ENCODE results near the gene AADACL2. TPM values are rescaled to one million over a fixed set of nuclear protein-coding genes. Genes with fewer than 3 reads are reported as not detected.

AADACL2 gene
- total RNA-seq, 1 donor from 2014 or later, result not detected

DNA sequence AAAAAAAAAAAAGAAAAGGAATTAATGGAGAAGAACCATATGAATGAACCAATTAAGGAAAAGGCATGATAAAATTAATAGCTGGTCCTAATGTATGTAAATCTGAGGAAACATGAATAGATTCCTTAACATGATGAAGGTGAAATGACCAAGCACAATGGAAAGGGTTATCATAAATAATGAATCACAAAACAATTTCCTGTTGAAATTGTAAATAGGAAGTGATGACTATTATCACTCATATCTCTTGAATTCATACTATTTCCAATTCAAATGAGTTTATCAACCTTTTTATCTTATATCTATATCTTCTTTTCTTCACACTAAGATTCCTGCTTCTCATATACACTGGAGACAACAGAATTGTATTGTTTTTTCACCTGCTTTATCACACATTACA lies 32.0 kb downstream of the AADACL2 start:
- TF ChIP-seq, protein P1, sequence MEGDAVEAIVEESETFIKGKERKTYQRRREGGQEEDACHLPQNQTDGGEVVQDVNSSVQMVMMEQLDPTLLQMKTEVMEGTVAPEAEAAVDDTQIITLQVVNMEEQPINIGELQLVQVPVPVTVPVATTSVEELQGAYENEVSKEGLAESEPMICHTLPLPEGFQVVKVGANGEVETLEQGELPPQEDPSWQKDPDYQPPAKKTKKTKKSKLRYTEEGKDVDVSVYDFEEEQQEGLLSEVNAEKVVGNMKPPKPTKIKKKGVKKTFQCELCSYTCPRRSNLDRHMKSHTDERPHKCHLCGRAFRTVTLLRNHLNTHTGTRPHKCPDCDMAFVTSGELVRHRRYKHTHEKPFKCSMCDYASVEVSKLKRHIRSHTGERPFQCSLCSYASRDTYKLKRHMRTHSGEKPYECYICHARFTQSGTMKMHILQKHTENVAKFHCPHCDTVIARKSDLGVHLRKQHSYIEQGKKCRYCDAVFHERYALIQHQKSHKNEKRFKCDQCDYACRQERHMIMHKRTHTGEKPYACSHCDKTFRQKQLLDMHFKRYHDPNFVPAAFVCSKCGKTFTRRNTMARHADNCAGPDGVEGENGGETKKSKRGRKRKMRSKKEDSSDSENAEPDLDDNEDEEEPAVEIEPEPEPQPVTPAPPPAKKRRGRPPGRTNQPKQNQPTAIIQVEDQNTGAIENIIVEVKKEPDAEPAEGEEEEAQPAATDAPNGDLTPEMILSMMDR (IDR thresholded peaks at IDR 0.05; ENCODE audit: borderline replicate concordance), result no peak
- Histone ChIP-seq H3K4me3 (no peak overlapping the region), H3K36me3 (no peaks in the 10 kb centered on the region), H3K27ac (replicated peaks) (no peak overlapping the region), H3K9me3 (replicated peaks) (peaks cover 5% of the 10 kb centered on the region), H3K27me3 (ENCODE audit: low read depth) (no peaks in the 10 kb centered on the region), H3K4me1 (peaks cover 29% of the 10 kb centered on the region)
- intact Hi-C loops (cut with micrococcal nuclease), result no loop called here
- no peak for DNase-seq

DNA sequence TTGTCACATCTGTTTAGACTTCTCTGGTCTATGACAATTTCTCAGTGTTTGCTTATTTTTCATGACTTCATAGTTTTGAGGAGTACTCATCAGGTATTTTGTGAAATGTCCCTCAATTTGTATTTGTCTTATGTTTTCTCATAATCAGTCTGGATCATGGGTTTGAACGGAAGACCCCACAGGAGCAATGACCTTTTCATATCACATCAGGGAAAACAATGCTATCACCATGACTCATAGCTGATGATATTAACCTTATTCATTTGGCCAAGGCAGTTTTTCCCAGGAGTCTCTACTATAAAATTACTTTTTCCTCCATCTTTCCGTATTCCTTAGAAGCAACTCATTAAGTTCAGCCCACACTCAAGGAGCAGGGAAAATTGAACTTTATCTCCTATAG lies 32.7 kb downstream of the AADACL2 start:
- intact Hi-C loops (cut with micrococcal nuclease), result no loop called here
- TF ChIP-seq, protein P1 (IDR thresholded peaks at IDR 0.05; ENCODE audit: borderline replicate concordance), result no peak
- no peaks in the 10 kb centered on the region for H3K27me3 ChIP-seq (ENCODE audit: low read depth)
- H3K4me3 ChIP-seq, result no peak overlapping the region
- H3K9me3 ChIP-seq (replicated peaks), result peaks cover 5% of the 10 kb centered on the region
- no peaks in the 10 kb centered on the region for H3K36me3 ChIP-seq
- H3K27ac ChIP-seq (replicated peaks), result peak overlapping the region; percentile 4
- peaks cover 37% of the 10 kb centered on the region for H3K4me1 ChIP-seq
- no peak for DNase-seq

DNA sequence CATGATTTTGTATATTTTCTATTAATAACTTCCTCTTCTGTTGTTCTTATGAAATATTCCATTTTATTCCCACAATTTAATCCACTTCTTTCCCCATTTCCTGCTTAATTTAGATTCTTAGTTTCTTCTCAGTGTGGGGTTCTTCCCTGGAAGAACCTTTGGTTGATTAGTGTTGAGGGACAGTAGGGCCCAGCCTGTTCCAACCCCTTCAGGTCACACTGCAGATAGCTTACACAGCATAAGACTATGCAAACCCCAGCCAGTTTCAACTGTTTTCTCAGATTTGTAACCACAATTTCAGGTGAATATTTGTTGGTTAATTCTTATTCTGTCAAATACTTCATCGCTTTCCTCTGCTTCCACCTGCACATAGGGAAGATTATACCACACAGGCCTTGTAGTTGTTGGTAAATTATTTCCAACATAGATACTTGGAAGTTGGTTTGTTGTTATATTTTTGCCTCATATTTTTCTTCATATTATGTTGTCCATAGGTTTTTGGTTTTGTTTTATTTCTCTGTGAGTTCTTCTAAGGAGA lies 34.7 kb downstream of the AADACL2 start:
- H3K4me1 ChIP-seq, result peaks cover 56% of the 10 kb centered on the region
- no peaks in the 10 kb centered on the region for H3K36me3 ChIP-seq
- H3K4me3 ChIP-seq, result no peak overlapping the region
- H3K27ac ChIP-seq (replicated peaks), result no peak overlapping the region
- peaks cover 5% of the 10 kb centered on the region for H3K9me3 ChIP-seq (replicated peaks)
- no peaks in the 10 kb centered on the region for H3K27me3 ChIP-seq (ENCODE audit: low read depth)
- TF ChIP-seq, protein P1 (IDR thresholded peaks at IDR 0.05; ENCODE audit: borderline replicate concordance), result no peak
- intact Hi-C loops (cut with micrococcal nuclease), result no loop called here
- DNase-seq, result no peak

DNA sequence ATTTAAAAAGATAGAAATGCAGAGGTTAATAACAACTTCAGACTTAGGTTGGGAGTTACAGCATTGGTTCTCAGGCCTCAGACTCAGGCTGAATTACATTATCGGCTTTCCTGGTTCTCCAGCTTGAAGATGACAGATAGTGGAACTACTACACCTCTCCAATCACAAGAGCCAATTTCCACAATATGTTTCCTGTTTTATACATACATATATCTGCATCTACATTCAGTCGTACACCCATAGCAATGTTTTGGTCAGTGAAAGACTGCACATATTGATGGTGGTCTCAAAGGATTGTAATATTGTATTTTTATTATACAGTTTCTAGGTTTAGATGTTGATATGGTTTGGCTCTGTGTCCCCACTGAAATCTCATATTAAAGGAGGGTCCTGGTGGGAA lies 35.4 kb downstream of the AADACL2 start:
- H3K36me3 ChIP-seq, result no peaks in the 10 kb centered on the region
- H3K27me3 ChIP-seq (ENCODE audit: low read depth), result no peaks in the 10 kb centered on the region
- H3K9me3 ChIP-seq (replicated peaks), result peaks cover 5% of the 10 kb centered on the region
- intact Hi-C loops (cut with micrococcal nuclease), result no loop called here
- no peak overlapping the region for H3K4me3 ChIP-seq
- peaks cover 56% of the 10 kb centered on the region for H3K4me1 ChIP-seq
- no peak for DNase-seq
- TF ChIP-seq, protein P1 (IDR thresholded peaks at IDR 0.05; ENCODE audit: borderline replicate concordance), result no peak
- peak overlapping the region; percentile 80 for H3K27ac ChIP-seq (replicated peaks)

DNA sequence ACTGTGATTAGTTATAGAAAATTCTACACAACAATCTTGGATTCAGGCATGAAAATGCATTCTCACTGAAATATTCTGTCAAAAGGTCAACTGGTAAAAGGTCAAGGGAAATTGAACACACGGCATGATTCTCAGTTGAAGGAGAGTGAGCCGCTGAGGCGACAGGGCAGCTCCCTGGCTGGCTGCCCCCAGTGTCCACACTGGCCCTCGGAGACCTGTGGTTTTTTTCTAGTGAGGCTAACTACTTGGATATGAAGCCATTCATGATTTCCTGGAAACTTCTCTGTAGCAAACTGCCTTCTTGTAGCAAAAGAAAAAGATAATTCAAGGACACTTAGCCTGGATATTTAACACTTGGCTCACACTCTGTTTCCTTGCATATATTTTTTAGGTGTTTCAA lies 37.2 kb downstream of the AADACL2 start:
- H3K4me3 ChIP-seq, result peak overlapping the region; percentile 7
- peaks cover 56% of the 10 kb centered on the region for H3K4me1 ChIP-seq
- intact Hi-C loops (cut with micrococcal nuclease), result no loop called here

More for the DNA sequence above, 37.2 kb downstream of the AADACL2 start:
- Histone ChIP-seq H3K27me3 (ENCODE audit: low read depth) (no peaks in the 10 kb centered on the region), H3K9me3 (replicated peaks) (no peaks in the 10 kb centered on the region), H3K27ac (replicated peaks) (peak overlapping the region; percentile 80), H3K36me3 (no peaks in the 10 kb centered on the region)
- TF ChIP-seq, protein P1 (IDR thresholded peaks at IDR 0.05; ENCODE audit: borderline replicate concordance), result no peak
- DNase-seq, result peak; percentile 73

Measured in left ventricle myocardium inferior (tissue), 1 donor.